ENCODE results near the gene DPP4. TPM values are rescaled to one million over a fixed set of nuclear protein-coding genes. Genes with fewer than 3 reads are reported as not detected.

The DPP4 gene
- total and polyA plus RNA-seq, 2 of the 4 experiments (the other 2 are of a cell fraction) = 13.2 to 19.0 TPM

DNA sequence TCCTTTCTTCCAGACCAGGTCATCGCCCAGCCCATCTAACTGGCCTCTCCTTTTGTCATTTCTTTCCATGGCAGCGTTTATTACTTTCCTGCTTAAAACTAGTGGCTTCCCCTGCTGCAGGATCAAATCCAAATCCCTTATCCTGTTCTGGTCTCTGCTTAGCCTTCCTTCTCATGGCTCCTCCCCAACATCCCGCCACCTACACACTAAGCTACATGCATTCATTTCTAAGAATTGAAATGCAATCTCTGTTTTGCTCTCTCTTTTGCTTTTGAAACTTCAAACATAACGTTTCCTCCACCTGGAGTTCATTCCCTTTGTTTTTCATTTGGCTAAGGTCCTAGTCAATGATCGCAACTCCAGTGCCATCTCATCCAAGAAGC, 18.0 kb upstream of the DPP4 start:
- CTCF ChIA-PET = no interaction called here
- ATAC-seq (ENCODE audit: low read depth) = no peak
- Histone ChIP-seq H3K9me1 (ENCODE audit: insufficient read depth, low read length) (peaks cover 2% of the 10 kb centered on the region; the same call in 1 of the 2 replicates), H2BK20ac (ENCODE audit: low read depth, low read length) (peak overlapping the region; percentile 67), H2BK15ac (ENCODE audit: low read depth, low read length) (peak overlapping the region; percentile 8; the same call in 2 of the 3 replicates), H3K27ac (ENCODE audit: insufficient read depth, low read length) (no peak overlapping the region), H3K56ac (ENCODE audit: extremely low read depth, insufficient read depth, low read length) (no peak overlapping the region; the same call in 1 of the 2 replicates), H3K23ac (ENCODE audit: low read depth, low read length) (no peak overlapping the region), H4K91ac (ENCODE audit: insufficient read depth, low read depth, low read length) (peak overlapping the region; percentile 53; the same call in 1 of the 2 replicates), H3K9ac (ENCODE audit: low read depth, low read length) (no peak overlapping the region), H3K14ac (replicated peaks; ENCODE audit: low read depth, low read length) (no peak overlapping the region), H3K36me3 (ENCODE audit: control insufficient read depth, insufficient read depth, low read length) (no peaks in the 10 kb centered on the region), H3K4me3 (ENCODE audit: insufficient read depth, low read depth, low read length) (no peak overlapping the region), H3K27me3 (ENCODE audit: control insufficient read depth, insufficient read depth, low read length) (no peaks in the 10 kb centered on the region), H2AK9ac (replicated peaks; ENCODE audit: low read depth, low read length, poor library complexity) (no peak overlapping the region), H3K9me3 (ENCODE audit: control insufficient read depth, insufficient read depth, low read length) (no peaks in the 10 kb centered on the region), H2BK5ac (ENCODE audit: low read depth, low read length, poor library complexity, severe bottlenecking) (no peak overlapping the region), H3K79me1 (ENCODE audit: low read depth in 1 of 2, low read length in 2 of 2) (no peaks in the 10 kb centered on the region), H2BK120ac (ENCODE audit: low read depth, low read length) (peak overlapping the region; percentile 41), H4K8ac (ENCODE audit: low read depth in 2 of 2, low read length in 2 of 2) (peak overlapping the region; percentile 44 to 61; a peak in 3 of 4 replicates), H3K4me1 (ENCODE audit: control insufficient read depth, insufficient read depth, low read length) (peaks cover 11% of the 10 kb centered on the region), H4K5ac (ENCODE audit: low read depth, low read length) (peak overlapping the region; percentile 25; the same call in 1 of the 2 replicates), H2AFZ (replicated peaks; ENCODE audit: low read length, poor library complexity) (no peak overlapping the region), H2AK5ac (ENCODE audit: low read depth, low read length) (peak overlapping the region; percentile 69), H3K4me2 (ENCODE audit: low read depth, low read length) (no peak overlapping the region), H3K18ac (ENCODE audit: low read depth, low read length) (peak overlapping the region; percentile 44), H3K4ac (ENCODE audit: low read depth, low read length) (peak overlapping the region; percentile 69), H4K20me1 (ENCODE audit: insufficient read depth, low read length) (no peaks in the 10 kb centered on the region)
- intact Hi-C loops (cut with micrococcal nuclease) = no loop called here
- BruUV-seq (replicated peaks) = no TSS peak
- in situ Hi-C loops (cut with MboI; ENCODE audit: low sequenced_read_pairs) = no loop called here
- no peak for TF ChIP-seq CTCF (conservative IDR thresholded peaks at IDR 0.05; ENCODE audit: low read depth, low read length)
- no peak for TF ChIP-seq RFX5 (IDR thresholded peaks at IDR 0.05; ENCODE audit: low read depth, low read length)
- TF ChIP-seq RAD21 (IDR thresholded peaks at IDR 0.05; ENCODE audit: low read length) = no peak
- TF ChIP-seq POLR2A (IDR thresholded peaks at IDR 0.05; ENCODE audit: low read depth, low read length) = no peak
- TF ChIP-seq MXI1 (IDR thresholded peaks at IDR 0.05; ENCODE audit: borderline replicate concordance, low read depth, low read length) = no peak
- TF ChIP-seq, protein P1, sequence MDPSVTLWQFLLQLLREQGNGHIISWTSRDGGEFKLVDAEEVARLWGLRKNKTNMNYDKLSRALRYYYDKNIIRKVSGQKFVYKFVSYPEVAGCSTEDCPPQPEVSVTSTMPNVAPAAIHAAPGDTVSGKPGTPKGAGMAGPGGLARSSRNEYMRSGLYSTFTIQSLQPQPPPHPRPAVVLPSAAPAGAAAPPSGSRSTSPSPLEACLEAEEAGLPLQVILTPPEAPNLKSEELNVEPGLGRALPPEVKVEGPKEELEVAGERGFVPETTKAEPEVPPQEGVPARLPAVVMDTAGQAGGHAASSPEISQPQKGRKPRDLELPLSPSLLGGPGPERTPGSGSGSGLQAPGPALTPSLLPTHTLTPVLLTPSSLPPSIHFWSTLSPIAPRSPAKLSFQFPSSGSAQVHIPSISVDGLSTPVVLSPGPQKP (IDR thresholded peaks at IDR 0.05; ENCODE audit: borderline replicate concordance, low read depth, low read length) = no peak
- TF ChIP-seq FOS (IDR thresholded peaks at IDR 0.05; ENCODE audit: low read depth, low read length) = no peak
- TF ChIP-seq CEBPB (IDR thresholded peaks at IDR 0.05; ENCODE audit: low read depth, low read length) = no peak
- no peak for TF ChIP-seq SMC3 (IDR thresholded peaks at IDR 0.05; ENCODE audit: low read depth, low read length)
- no peak for TF ChIP-seq MAZ (IDR thresholded peaks at IDR 0.05; ENCODE audit: borderline replicate concordance, low read depth, low read length)
- no peak for TF ChIP-seq CHD1 (IDR thresholded peaks at IDR 0.05; ENCODE audit: low read depth, low read length)
- DNase-seq = no peak
- 87% methylated on average over 3 of the region's 5 CpGs; no CpG with 5 or more reads in 1 of the 2 experiments for WGBS, 2 experiments (ENCODE audit: extremely low coverage in 2 of 2, insufficient read length in 1 of 2)
- dilution Hi-C loops (cut with HindIII; ENCODE audit: low sequenced_read_pairs, unreplicated experiment) = no loop called here
- POLR2A ChIA-PET (ENCODE audit: unreplicated experiment) = no interaction called here
